Choroid plexus epithelial cell (primary cell): Measurements from ENCODE around the gene AIPL1.
A peak's percentile ranks its signal among the peaks of the same experiment; 100 is the strongest.

Experiments used
- DNase-seq: peaks from one replicate; pipeline ENCODE4 v3.0.0-alpha.2; 2010; ENCODE audit warnings: low read depth
- H3K4me3 ChIP-seq: 2 replicates; pipeline ENCODE4 v1.5.1; 2011; ENCODE audit warnings: low read depth, mild to moderate bottlenecking, control low read depth, low read length, moderate library complexity
- CTCF ChIP-seq: conservative IDR thresholded peaks from 2 replicates; pipeline ENCODE4 v1.5.1; 2011; ENCODE audit warnings: low read depth, mild to moderate bottlenecking, control low read depth, inconsistent platforms, low read length, moderate library complexity

The AIPL1 gene

GRCh38 chr17:6448473-6448872 is 13.6 kb upstream of the AIPL1 start:
- no peak for DNase-seq
- no peak for TF ChIP-seq CTCF
- no peak overlapping the region for H3K4me3 ChIP-seq

GRCh38 chr17:6446516-6447100 is 11.7 kb upstream of the AIPL1 start:
- no peak overlapping the region for H3K4me3 ChIP-seq
- TF ChIP-seq CTCF: no peak

GRCh38 chr17:6444571-6445335 is 9.8 kb upstream of the AIPL1 start:
- no peak for DNase-seq
- H3K4me3 ChIP-seq: peak overlapping the region; percentile 68
- TF ChIP-seq CTCF: no peak

More at GRCh38 chr17:6446516-6447100, 11.7 kb upstream of the AIPL1 start:
- DNase-seq: no peak

- DNase-seq: peak; percentile 93
- peak within 1 kb of the TSS; percentile 70 for H3K4me3 ChIP-seq
- no peak for TF ChIP-seq CTCF
These were observed 9.0 kb upstream of the AIPL1 start, which contains the start of gene PIMREG for GRCh38 chr17:6443692-6444570. Gene PIMREG, plus strand, starts transcription at chr17:6444455. Its CDS starts 656 bp downstream, at chr17:6445111.

GRCh38 chr17:6442775-6443174 is 7.9 kb upstream of the AIPL1 start:
- DNase-seq: no peak
- no peak overlapping the region for H3K4me3 ChIP-seq
- TF ChIP-seq CTCF: no peak

- H3K4me3 ChIP-seq: no peak overlapping the region
- no peak for DNase-seq
- TF ChIP-seq CTCF: no peak
These were observed 5.0 kb upstream of the AIPL1 start for GRCh38 chr17:6439951-6440350.
